Right atrium auricular region (tissue), 2 donors: Measurements from ENCODE around the gene PCED1A. TPM values are rescaled to one million over a fixed set of nuclear protein-coding genes. Genes with fewer than 3 reads are reported as not detected.

Source experiments
- DNase-seq: peaks from one replicate; pipeline ENCODE4 v3.0.0-alpha.2; 2019; ENCODE audit warnings: low spot score
- H3K27ac ChIP-seq, 2 donors: fragments of 200-600 bp; sonication (generic); 1 replicate in 1 of 2; 2 replicates in 1 of 2; pipeline ENCODE4 v1.5.1; 2016 to 2019
- H3K27me3 ChIP-seq, 2 donors: fragments of 200-600 bp; sonication (generic); one replicate each; pipeline versions ENCODE4 v1.5.1 to v1.6.0; 2017 to 2019
- H3K36me3 ChIP-seq: fragments of 200-600 bp; sonication (generic); one replicate; pipeline ENCODE4 v1.5.1; 2016
- H3K4me1 ChIP-seq, 2 donors: fragments of 200-600 bp; sonication (generic); one replicate each; pipeline versions ENCODE4 v1.5.1 to v1.6.0; 2017 to 2019
- H3K4me3 ChIP-seq, 2 donors: fragments of 200-600 bp; sonication (generic); 1 replicate in 1 of 2; 2 replicates in 1 of 2; pipeline ENCODE4 v1.5.1; 2017 to 2019; ENCODE audit warnings: mild to moderate bottlenecking in 1 of 2, moderate library complexity in 1 of 2
- H3K9me3 ChIP-seq, 2 donors: fragments of 200-600 bp; sonication (generic); one replicate each; pipeline ENCODE4 v1.5.1; 2019
- total RNA-seq, 2 donors: library from RNA; depleted of rRNA; stranded (reverse); fragments of >200 nt; gene quantifications; one replicate each; pipeline ENCODE4 v1.1.0, GENCODE V29; 2016
- TF ChIP-seq, protein P1 (sequence below), 2 donors: fragments of 200-600 bp; sonication (generic); IDR thresholded peaks; one replicate each; pipeline ENCODE4 v1.5.1; 2019; ENCODE audit warnings: antibody characterized with exemption in 2 of 2

Gene PCED1A
- total RNA-seq, 2 donors from 2014 or later: 8.3 to 10.0 TPM

DNA sequence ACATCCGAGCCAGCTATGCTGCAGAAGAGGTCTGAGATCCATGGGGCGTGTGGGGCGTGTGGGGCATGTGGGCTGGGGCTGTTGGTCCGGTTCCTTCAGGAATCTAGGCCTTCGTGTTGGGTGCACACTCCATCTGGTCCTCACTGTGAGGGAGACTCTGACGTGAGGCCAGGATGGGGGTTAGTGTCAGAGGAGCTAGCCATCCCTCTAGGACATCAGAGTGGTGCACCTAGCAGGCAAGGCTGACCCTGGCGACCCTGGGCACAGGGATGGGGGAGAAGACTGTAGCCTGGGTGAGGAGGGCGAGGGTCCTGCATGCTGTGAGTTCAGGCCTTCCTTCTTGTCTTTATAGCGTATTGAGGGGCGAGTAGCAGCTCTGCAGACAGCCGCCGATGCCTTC lies 24.2 kb upstream of the PCED1A start:
- H3K4me3 ChIP-seq: no peak overlapping the region
- H3K4me1 ChIP-seq: peaks cover 0 to 1% of the 10 kb centered on the region in 2 donors
- no peaks in the 10 kb centered on the region for H3K9me3 ChIP-seq
- H3K27ac ChIP-seq: no peak overlapping the region
- no peaks in the 10 kb centered on the region for H3K27me3 ChIP-seq
- TF ChIP-seq, protein P1, sequence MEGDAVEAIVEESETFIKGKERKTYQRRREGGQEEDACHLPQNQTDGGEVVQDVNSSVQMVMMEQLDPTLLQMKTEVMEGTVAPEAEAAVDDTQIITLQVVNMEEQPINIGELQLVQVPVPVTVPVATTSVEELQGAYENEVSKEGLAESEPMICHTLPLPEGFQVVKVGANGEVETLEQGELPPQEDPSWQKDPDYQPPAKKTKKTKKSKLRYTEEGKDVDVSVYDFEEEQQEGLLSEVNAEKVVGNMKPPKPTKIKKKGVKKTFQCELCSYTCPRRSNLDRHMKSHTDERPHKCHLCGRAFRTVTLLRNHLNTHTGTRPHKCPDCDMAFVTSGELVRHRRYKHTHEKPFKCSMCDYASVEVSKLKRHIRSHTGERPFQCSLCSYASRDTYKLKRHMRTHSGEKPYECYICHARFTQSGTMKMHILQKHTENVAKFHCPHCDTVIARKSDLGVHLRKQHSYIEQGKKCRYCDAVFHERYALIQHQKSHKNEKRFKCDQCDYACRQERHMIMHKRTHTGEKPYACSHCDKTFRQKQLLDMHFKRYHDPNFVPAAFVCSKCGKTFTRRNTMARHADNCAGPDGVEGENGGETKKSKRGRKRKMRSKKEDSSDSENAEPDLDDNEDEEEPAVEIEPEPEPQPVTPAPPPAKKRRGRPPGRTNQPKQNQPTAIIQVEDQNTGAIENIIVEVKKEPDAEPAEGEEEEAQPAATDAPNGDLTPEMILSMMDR (IDR thresholded peaks at IDR 0.05): no peak
- DNase-seq: no peak
- peaks cover 39% of the 10 kb centered on the region for H3K36me3 ChIP-seq

- Histone ChIP-seq H3K27me3 (no peaks in the 10 kb centered on the region), H3K36me3 (peaks cover 23% of the 10 kb centered on the region), H3K9me3 (no peaks in the 10 kb centered on the region), H3K27ac (no peak overlapping the region), H3K4me3 (no peak overlapping the region), H3K4me1 (peaks cover 0 to 10% of the 10 kb centered on the region in 2 donors)
- TF ChIP-seq, protein P1 (IDR thresholded peaks at IDR 0.05): no peak
- DNase-seq: no peak
Measured at GRCh38 chr20:2859330-2860121, 19.1 kb upstream of the PCED1A start.

DNA sequence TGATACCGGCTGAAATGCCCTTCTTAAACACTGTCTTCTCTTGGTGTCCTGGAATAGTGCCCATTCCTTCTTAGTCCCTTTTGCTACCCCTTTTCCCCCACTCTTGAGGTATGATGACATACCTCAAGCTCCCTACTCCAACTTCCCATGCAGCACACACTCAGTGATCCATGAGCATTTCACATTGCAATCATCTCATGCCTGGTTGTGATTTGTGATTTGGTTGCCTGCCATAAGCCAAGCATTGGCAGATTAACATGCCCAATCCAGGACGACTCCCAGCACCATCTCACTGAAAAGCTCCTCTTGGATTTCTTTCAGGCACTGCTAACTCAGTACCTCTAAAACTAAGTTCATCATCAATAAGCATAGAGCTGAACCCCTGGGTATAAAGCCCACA lies 18.1 kb upstream of the PCED1A start:
- DNase-seq: no peak
- H3K27me3 ChIP-seq: no peaks in the 10 kb centered on the region
- H3K36me3 ChIP-seq: peaks cover 13% of the 10 kb centered on the region
- no peak overlapping the region for H3K4me3 ChIP-seq
- no peak overlapping the region for H3K27ac ChIP-seq
- no peaks in the 10 kb centered on the region for H3K9me3 ChIP-seq
- TF ChIP-seq, protein P1 (IDR thresholded peaks at IDR 0.05): no peak
- H3K4me1 ChIP-seq: peaks cover 0 to 10% of the 10 kb centered on the region in 2 donors

GRCh38 chr20:2851086-2851485 lies 10.6 kb upstream of the PCED1A start:
- Histone ChIP-seq H3K4me1 (peaks cover 0 to 9% of the 10 kb centered on the region in 2 donors), H3K36me3 (no peaks in the 10 kb centered on the region), H3K27ac (no peak overlapping the region), H3K9me3 (no peaks in the 10 kb centered on the region), H3K27me3 (no peaks in the 10 kb centered on the region), H3K4me3 (no peak overlapping the region)
- DNase-seq: no peak
- TF ChIP-seq, protein P1 (IDR thresholded peaks at IDR 0.05): no peak

GRCh38 chr20:2849529-2849928 lies 9.1 kb upstream of the PCED1A start:
- Histone ChIP-seq H3K4me3 (no peak overlapping the region), H3K4me1 (peaks cover 0 to 9% of the 10 kb centered on the region in 2 donors), H3K27me3 (no peaks in the 10 kb centered on the region), H3K9me3 (no peaks in the 10 kb centered on the region), H3K36me3 (no peaks in the 10 kb centered on the region), H3K27ac (no peak overlapping the region)
- DNase-seq: no peak
- TF ChIP-seq, protein P1 (IDR thresholded peaks at IDR 0.05): no peak
